ENCODE measurements around the gene VASP.

The VASP gene

DNA sequence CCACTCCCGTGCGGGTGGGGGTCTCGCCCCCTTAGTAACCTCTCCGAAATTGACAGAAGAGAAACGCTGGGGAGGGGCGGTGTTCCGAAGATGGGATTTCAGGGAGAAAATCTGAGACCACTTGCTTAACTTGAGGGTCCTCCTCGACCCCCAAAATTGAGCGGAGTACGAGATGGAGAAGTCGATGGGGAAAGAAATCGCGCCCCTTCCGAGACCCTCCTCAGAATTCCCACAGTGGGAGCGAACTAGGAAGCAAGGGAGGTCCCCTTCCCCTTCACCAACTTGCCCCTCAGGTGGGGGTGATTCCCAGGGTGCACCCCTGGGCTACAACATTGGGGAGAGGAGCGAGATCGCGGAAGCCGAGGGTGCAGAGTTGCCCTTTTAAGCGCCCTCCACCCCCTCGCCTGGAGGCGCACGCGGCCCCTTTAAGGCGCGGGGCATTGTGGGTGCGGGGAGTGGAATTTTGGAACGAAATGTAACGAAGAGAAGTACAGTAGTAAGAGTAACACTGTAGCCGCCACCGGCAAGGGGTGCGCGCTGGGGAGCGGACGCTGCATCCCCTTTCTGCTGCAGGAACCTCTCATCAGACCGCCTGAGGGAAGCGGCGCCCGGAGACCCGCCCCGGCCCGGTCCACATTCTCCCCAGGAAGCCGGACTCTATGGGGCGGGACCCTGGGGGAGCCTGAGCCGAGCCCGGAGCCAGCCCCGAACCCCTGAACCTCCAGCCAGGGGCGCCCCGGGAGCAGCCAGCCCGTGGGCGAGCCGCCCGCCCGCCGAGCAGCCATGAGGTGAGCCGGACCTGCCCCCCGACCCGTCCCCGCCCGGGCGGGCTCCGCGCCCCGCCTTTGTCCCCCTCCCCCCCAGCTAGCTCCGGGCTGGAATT, at the start of gene VASP:
Gene VASP (plus strand): TSS at position 491 of the 883 bp plus-strand sequence. CDS start 293 bp downstream, at position 784.
- Mint-ChIP-seq H3K36me3 (ENCODE audit: low read depth) (peaks cover 12% of the 10 kb centered on the region), H3K9me3 (no peaks in the 10 kb centered on the region), H3K27me3 (ENCODE audit: low read depth) (no peaks in the 10 kb centered on the region), H3K27ac (peak within 1 kb of the TSS; percentile 97), H3K4me3 (peak within 1 kb of the TSS; percentile 92), H3K4me1 (ENCODE audit: low read depth) (peaks cover 26% of the 10 kb centered on the region)

- peaks cover 6% of the 10 kb centered on the region for H3K4me1 Mint-ChIP-seq (ENCODE audit: low read depth)
- H3K27ac Mint-ChIP-seq, result peak overlapping the region; percentile 27
- no peaks in the 10 kb centered on the region for H3K9me3 Mint-ChIP-seq
- H3K4me3 Mint-ChIP-seq, result no peak overlapping the region
- no peaks in the 10 kb centered on the region for H3K36me3 Mint-ChIP-seq (ENCODE audit: low read depth)
- H3K27me3 Mint-ChIP-seq (ENCODE audit: low read depth), result peaks cover 4% of the 10 kb centered on the region
Observed at GRCh38 chr19:45457776-45458175, 49.5 kb upstream of the VASP start.

GRCh38 chr19:45460807-45461347, 46.4 kb upstream of the VASP start:
- no peak overlapping the region for H3K27ac Mint-ChIP-seq
- H3K4me1 Mint-ChIP-seq (ENCODE audit: low read depth), result no peaks in the 10 kb centered on the region
- H3K4me3 Mint-ChIP-seq, result no peak overlapping the region
- no peaks in the 10 kb centered on the region for H3K36me3 Mint-ChIP-seq (ENCODE audit: low read depth)
- peaks cover 11% of the 10 kb centered on the region for H3K27me3 Mint-ChIP-seq (ENCODE audit: low read depth)
- no peaks in the 10 kb centered on the region for H3K9me3 Mint-ChIP-seq

DNA sequence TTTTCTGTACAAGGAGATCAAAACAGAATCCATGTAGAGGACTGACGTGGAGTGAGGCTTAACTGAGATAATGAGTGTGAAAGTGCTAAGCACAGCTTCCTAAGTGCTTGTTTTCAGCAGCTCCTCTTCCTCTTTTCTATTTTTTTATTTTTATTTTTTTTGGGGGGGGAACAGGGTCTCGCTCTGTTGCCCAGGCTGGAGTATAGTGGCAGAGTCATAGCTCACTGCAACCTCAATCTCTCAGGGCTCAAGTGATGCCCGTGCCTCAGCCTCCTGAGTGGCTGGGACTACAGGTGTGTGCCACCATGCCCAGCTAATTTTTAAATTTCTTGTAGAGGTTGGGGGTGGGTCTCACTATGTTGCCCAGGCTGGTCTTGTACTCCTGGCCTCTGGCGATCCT, 45.1 kb upstream of the VASP start:
- H3K27ac Mint-ChIP-seq, result no peak overlapping the region
- H3K27me3 Mint-ChIP-seq (ENCODE audit: low read depth), result peaks cover 15% of the 10 kb centered on the region
- H3K36me3 Mint-ChIP-seq (ENCODE audit: low read depth), result no peaks in the 10 kb centered on the region
- H3K4me3 Mint-ChIP-seq, result no peak overlapping the region
- peaks cover 3% of the 10 kb centered on the region for H3K4me1 Mint-ChIP-seq (ENCODE audit: low read depth)
- no peaks in the 10 kb centered on the region for H3K9me3 Mint-ChIP-seq

- H3K9me3 Mint-ChIP-seq, result no peaks in the 10 kb centered on the region
- peaks cover 11% of the 10 kb centered on the region for H3K4me1 Mint-ChIP-seq (ENCODE audit: low read depth)
- H3K27ac Mint-ChIP-seq, result no peak overlapping the region
- H3K4me3 Mint-ChIP-seq, result no peak overlapping the region
- H3K36me3 Mint-ChIP-seq (ENCODE audit: low read depth), result no peaks in the 10 kb centered on the region
- H3K27me3 Mint-ChIP-seq (ENCODE audit: low read depth), result peaks cover 15% of the 10 kb centered on the region
Observed at GRCh38 chr19:45463241-45463640, 44.0 kb upstream of the VASP start.

GRCh38 chr19:45464274-45464673, 43.0 kb upstream of the VASP start:
- Mint-ChIP-seq H3K36me3 (ENCODE audit: low read depth) (no peaks in the 10 kb centered on the region), H3K9me3 (no peaks in the 10 kb centered on the region), H3K27me3 (ENCODE audit: low read depth) (peaks cover 15% of the 10 kb centered on the region), H3K27ac (no peak overlapping the region), H3K4me1 (ENCODE audit: low read depth) (peaks cover 16% of the 10 kb centered on the region), H3K4me3 (no peak overlapping the region)

DNA sequence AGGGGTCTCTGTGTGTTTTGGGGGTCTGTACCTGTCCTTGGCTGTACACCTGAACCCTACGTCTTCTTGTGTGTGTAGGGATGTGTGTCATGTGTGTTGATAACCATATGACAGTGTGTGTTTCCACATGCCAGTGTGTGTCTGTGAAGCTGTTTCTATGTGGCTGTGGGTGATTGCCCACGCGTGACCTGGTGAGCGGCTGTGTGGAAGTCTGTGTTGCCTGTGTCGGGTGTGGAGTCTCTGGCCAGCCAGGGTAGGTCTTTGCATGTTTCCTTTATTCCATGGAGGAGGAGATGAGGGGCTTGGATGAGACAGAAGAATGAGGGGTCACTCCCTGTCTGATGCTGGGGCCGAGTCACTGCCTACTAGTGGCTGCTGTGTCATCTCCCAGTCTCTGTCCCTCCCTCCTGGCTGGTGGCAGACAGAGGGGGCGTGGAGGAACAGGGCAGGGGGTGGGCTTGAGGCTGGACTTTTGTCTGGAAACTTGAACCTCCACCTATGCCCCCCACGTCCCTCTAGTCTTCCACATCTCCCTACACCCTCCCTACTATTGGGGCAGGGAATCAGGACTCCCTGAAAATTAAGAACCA, 42.3 kb upstream of the VASP start:
- H3K27ac Mint-ChIP-seq, result no peak overlapping the region
- H3K4me1 Mint-ChIP-seq (ENCODE audit: low read depth), result peaks cover 20% of the 10 kb centered on the region
- H3K27me3 Mint-ChIP-seq (ENCODE audit: low read depth), result peaks cover 15% of the 10 kb centered on the region
- H3K4me3 Mint-ChIP-seq, result no peak overlapping the region
- no peaks in the 10 kb centered on the region for H3K36me3 Mint-ChIP-seq (ENCODE audit: low read depth)
- no peaks in the 10 kb centered on the region for H3K9me3 Mint-ChIP-seq

DNA sequence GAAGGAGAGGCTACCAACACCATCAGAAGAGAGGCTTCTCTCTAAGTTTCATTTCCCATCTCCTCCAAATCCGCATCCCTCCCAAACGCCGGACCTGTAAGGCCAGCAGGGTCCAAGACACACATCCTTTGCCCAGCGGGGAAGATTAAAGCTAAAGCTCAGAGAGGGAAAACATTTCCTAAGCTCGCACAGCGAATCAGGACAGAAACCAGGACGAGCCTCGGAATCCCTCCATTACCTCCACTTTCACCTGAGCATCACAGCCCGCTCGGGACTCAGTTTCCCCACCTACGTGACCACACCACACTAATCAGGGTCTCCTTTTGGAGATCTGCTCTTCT, 40.2 kb upstream of the VASP start:
- Mint-ChIP-seq H3K4me3 (peak overlapping the region; percentile 89), H3K27me3 (ENCODE audit: low read depth) (peaks cover 29% of the 10 kb centered on the region), H3K36me3 (ENCODE audit: low read depth) (no peaks in the 10 kb centered on the region), H3K27ac (peak overlapping the region; percentile 94), H3K9me3 (no peaks in the 10 kb centered on the region), H3K4me1 (ENCODE audit: low read depth) (peaks cover 21% of the 10 kb centered on the region)

DNA sequence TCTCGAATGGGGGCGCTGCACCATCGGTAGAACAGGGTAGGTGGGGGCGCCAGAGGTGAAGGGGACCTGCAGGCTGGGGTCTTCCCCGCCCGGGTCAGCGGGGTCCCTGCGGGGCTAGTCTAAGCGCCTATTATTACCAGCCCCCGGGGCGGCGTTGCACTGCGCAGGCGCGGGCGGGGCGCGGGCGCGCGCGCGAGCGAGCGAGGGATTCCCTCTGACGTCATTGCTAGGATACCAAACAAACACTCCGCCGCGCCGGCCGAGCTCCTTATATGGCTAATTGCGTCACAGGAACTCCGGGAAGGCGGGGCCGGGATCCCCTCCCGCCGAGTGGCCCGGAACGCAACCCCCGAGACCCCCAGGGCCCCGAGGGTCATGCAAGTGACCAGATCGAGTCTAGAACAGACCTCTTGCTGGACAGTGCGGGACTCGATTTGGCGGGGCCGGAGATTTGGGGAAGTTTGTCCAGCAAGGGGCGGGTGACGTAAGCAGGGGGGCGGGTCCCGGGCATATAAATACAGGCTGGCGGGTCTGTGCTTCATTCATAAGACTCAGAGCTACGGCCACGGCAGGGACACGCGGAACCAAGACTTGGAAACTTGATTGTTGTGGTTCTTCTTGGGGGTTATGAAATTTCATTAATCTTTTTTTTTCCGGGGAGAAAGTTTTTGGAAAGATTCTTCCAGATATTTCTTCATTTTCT, 39.7 kb upstream of the VASP start, which contains the start of gene FOSB:
Gene FOSB (plus strand): TSS at position 541 of the 703 bp plus-strand sequence. CDS start 591 bp downstream, outside the sequence.
- H3K27ac Mint-ChIP-seq, result peak within 1 kb of the TSS; percentile 94
- H3K4me1 Mint-ChIP-seq (ENCODE audit: low read depth), result peaks cover 21% of the 10 kb centered on the region
- peak within 1 kb of the TSS; percentile 89 for H3K4me3 Mint-ChIP-seq
- H3K36me3 Mint-ChIP-seq (ENCODE audit: low read depth), result no peaks in the 10 kb centered on the region
- H3K27me3 Mint-ChIP-seq (ENCODE audit: low read depth), result peaks cover 34% of the 10 kb centered on the region
- no peaks in the 10 kb centered on the region for H3K9me3 Mint-ChIP-seq

- Mint-ChIP-seq H3K27ac (peak overlapping the region; percentile 94), H3K36me3 (ENCODE audit: low read depth) (peaks cover 2% of the 10 kb centered on the region), H3K4me3 (peak overlapping the region; percentile 89), H3K27me3 (ENCODE audit: low read depth) (peaks cover 37% of the 10 kb centered on the region), H3K4me1 (ENCODE audit: low read depth) (peaks cover 24% of the 10 kb centered on the region), H3K9me3 (no peaks in the 10 kb centered on the region)
Observed at GRCh38 chr19:45468159-45468651, 39.1 kb upstream of the VASP start.

DNA sequence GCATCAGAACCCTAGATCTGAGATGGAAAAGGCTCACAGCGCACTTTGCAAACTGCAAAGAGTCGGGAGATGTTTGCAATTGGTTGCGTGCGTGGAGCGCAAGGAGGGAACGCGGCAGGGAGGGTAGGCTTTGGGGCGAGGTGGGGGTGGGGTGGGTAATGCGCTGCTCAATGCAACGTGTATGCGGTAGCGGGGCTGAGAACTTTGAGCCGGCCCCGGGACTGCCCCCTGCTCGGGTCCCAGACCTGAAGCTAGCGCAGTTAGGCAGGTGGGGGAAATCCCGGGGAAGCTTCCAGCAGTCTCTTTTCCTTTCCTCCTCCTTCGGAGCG, 38.5 kb upstream of the VASP start:
- peak overlapping the region; percentile 89 for H3K4me3 Mint-ChIP-seq
- H3K27ac Mint-ChIP-seq, result peak overlapping the region; percentile 94
- peaks cover 40% of the 10 kb centered on the region for H3K27me3 Mint-ChIP-seq (ENCODE audit: low read depth)
- H3K9me3 Mint-ChIP-seq, result no peaks in the 10 kb centered on the region
- H3K4me1 Mint-ChIP-seq (ENCODE audit: low read depth), result peaks cover 24% of the 10 kb centered on the region
- H3K36me3 Mint-ChIP-seq (ENCODE audit: low read depth), result peaks cover 2% of the 10 kb centered on the region

GRCh38 chr19:45469132-45469944, 37.9 kb upstream of the VASP start:
- H3K27me3 Mint-ChIP-seq (ENCODE audit: low read depth), result peaks cover 45% of the 10 kb centered on the region
- no peaks in the 10 kb centered on the region for H3K9me3 Mint-ChIP-seq
- H3K27ac Mint-ChIP-seq, result peak overlapping the region; percentile 94
- H3K4me3 Mint-ChIP-seq, result peak overlapping the region; percentile 89
- peaks cover 24% of the 10 kb centered on the region for H3K4me1 Mint-ChIP-seq (ENCODE audit: low read depth)
- peaks cover 2% of the 10 kb centered on the region for H3K36me3 Mint-ChIP-seq (ENCODE audit: low read depth)

DNA sequence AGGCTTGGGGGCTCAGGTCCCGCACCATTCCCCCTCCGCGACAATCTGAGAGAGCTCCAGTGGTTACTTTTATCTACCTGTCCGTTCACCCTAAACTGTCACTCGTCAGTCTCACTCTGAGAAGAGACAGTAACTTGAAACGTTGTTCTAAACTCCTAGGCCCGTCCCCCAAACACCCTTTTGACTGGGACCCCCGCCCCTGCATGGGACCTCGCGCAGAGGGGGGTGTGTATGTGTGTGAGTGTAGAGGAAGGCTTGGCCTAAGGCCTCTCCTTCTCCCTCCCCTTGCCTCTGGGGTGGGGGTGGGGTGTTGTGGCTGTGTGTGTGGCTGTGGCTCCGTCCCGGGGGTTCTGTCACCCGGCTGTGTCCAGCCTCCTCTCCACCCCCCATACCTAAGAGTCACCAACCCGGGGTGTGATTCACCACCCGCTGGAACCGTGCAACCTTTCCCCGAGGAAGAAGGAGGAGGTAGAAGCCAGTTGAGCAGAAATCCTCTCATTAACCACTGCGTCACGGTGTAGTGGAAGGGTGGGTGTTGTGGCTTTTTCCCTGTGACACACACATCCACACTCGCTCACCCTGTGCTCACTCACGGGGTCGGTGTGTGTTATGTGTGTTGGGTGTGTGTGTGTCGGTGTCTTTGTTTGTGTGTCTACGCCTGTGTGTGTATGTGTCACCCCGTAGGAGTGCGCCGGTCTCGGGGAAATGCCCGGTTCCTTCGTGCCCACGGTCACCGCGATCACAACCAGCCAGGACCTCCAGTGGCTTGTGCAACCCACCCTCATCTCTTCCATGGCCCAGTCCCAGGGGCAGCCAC, 37.1 kb upstream of the VASP start:
- Mint-ChIP-seq H3K4me3 (peak overlapping the region; percentile 89), H3K27ac (peak overlapping the region; percentile 94), H3K4me1 (ENCODE audit: low read depth) (peaks cover 26% of the 10 kb centered on the region), H3K9me3 (no peaks in the 10 kb centered on the region), H3K27me3 (ENCODE audit: low read depth) (peaks cover 47% of the 10 kb centered on the region), H3K36me3 (ENCODE audit: low read depth) (peaks cover 2% of the 10 kb centered on the region)
